OCI-LY3 (cell line): ENCODE results near the gene BAIAP3.

ENCODE experiments used
- EZH2phosphoT487 ChIP-seq: fragments of 200-600 bp; shearing (Covaris generic); IDR thresholded peaks from 2 replicates; pipeline ENCODE4 v1.6.1; 2018; ENCODE audit warnings: antibody characterized with exemption, mixed run types, low read depth
- TF ChIP-seq, protein P1 (sequence below): fragments of 200-600, 300-600 bp; sonication (generic); IDR thresholded peaks from 2 replicates; pipeline ENCODE4 v1.5.1; 2014; ENCODE audit warnings: antibody characterized with exemption, low read length, low read depth

- TF ChIP-seq, protein P1, sequence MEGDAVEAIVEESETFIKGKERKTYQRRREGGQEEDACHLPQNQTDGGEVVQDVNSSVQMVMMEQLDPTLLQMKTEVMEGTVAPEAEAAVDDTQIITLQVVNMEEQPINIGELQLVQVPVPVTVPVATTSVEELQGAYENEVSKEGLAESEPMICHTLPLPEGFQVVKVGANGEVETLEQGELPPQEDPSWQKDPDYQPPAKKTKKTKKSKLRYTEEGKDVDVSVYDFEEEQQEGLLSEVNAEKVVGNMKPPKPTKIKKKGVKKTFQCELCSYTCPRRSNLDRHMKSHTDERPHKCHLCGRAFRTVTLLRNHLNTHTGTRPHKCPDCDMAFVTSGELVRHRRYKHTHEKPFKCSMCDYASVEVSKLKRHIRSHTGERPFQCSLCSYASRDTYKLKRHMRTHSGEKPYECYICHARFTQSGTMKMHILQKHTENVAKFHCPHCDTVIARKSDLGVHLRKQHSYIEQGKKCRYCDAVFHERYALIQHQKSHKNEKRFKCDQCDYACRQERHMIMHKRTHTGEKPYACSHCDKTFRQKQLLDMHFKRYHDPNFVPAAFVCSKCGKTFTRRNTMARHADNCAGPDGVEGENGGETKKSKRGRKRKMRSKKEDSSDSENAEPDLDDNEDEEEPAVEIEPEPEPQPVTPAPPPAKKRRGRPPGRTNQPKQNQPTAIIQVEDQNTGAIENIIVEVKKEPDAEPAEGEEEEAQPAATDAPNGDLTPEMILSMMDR, result no peak
- no peak for TF ChIP-seq EZH2phosphoT487
These were observed 42.4 kb upstream of the BAIAP3 start for GRCh38 chr16:1290860-1291575.
